Fibroblast of lung (primary cell): ENCODE measurements around the gene ROBO1. TPM values are rescaled to one million over a fixed set of nuclear protein-coding genes. Genes with fewer than 3 reads are reported as not detected.

Experiments used
- DNase-seq, 2 donors: peaks; one replicate each; pipeline versions ENCODE4 v3.0.0 to v3.0.0-alpha.2; 2010; ENCODE audit warnings: low read depth in 2 of 2
- H2AFZ ChIP-seq: 2 replicates; pipeline ENCODE4 v1.5.1; 2012; ENCODE audit warnings: low read length, control low read depth, inconsistent platforms
- H3K27ac ChIP-seq: 2 replicates; pipeline ENCODE4 v1.5.1; 2011; ENCODE audit warnings: low read length, control low read depth; ENCODE audit not compliant: insufficient read depth
- H3K27me3 ChIP-seq: 2 replicates; pipeline ENCODE4 v1.5.1; 2011; ENCODE audit warnings: mild to moderate bottlenecking, low read length; ENCODE audit not compliant: control insufficient read depth, insufficient read depth
- H3K36me3 ChIP-seq: 2 replicates; pipeline ENCODE4 v1.5.1; 2011; ENCODE audit warnings: low read length; ENCODE audit not compliant: control insufficient read depth, insufficient read depth
- H3K4me1 ChIP-seq: 2 replicates; pipeline ENCODE4 v1.5.1; 2011; ENCODE audit warnings: low read length; ENCODE audit not compliant: control insufficient read depth, insufficient read depth; ENCODE audit errors: extremely low read depth
- H3K4me2 ChIP-seq: 2 replicates; pipeline ENCODE4 v1.5.1; 2011; ENCODE audit warnings: low read length, control low read depth; ENCODE audit not compliant: insufficient read depth; ENCODE audit errors: extremely low read depth
- H3K4me3 ChIP-seq, 4 experiments: fragments of 200-600 bp in 1 of 4; sonication (generic) in 1 of 4; replicated peaks in 1 of 4; 2 replicates each; pipeline ENCODE4 v1.5.1; 2011 to 2016; ENCODE audit warnings: low read length in 4 of 4, low read depth in 3 of 4, mild to moderate bottlenecking in 3 of 4, control low read depth in 2 of 4, inconsistent platforms in 1 of 4, mixed read lengths in 1 of 4; ENCODE audit not compliant: insufficient read depth in 1 of 4; ENCODE audit errors: control extremely low read depth in 1 of 4
- H3K79me2 ChIP-seq: 2 replicates; pipeline ENCODE4 v1.5.1; 2012; ENCODE audit warnings: mild to moderate bottlenecking, low read length, inconsistent platforms; ENCODE audit not compliant: control insufficient read depth, insufficient read depth
- H3K9ac ChIP-seq: 2 replicates; pipeline ENCODE4 v1.5.1; 2011; ENCODE audit warnings: mild to moderate bottlenecking, low read length, control low read depth; ENCODE audit not compliant: insufficient read depth
- H3K9me3 ChIP-seq: 2 replicates; pipeline ENCODE4 v1.5.1; 2012; ENCODE audit warnings: low read depth, low read length; ENCODE audit not compliant: control insufficient read depth, insufficient read depth
- H4K20me1 ChIP-seq: 2 replicates; pipeline ENCODE4 v1.5.1; 2011; ENCODE audit warnings: low read length; ENCODE audit not compliant: control insufficient read depth, insufficient read depth; ENCODE audit errors: extremely low read depth
- EZH2 ChIP-seq: IDR thresholded peaks from 2 replicates; pipeline ENCODE4 v1.5.1; 2012; ENCODE audit warnings: low read length, control low read depth, mild to moderate bottlenecking; ENCODE audit errors: missing control alignments
- polyA plus RNA-seq, 2 donors: library from polyadenylated mRNA; depleted of rRNA in 1 of 2; stranded (reverse) in 1 of 2; unstranded in 1 of 2; fragments of >200 nt; gene quantifications; 2 replicates each; pipeline ENCODE4 v1.2.1, GENCODE V29; 2011 to 2012; ENCODE audit warnings: missing spikeins in 1 of 2
- total RNA-seq: library from RNA; depleted of rRNA; stranded (reverse); fragments of >200 nt; gene quantifications from 2 replicates; pipeline ENCODE4 v1.2.1, GENCODE V29; 2014
- TF ChIP-seq, protein P1 (sequence below), 2 donors: IDR thresholded peaks in 1 of 2; conservative IDR thresholded peaks in 1 of 2; 1 replicate in 1 of 2; 2 replicates in 1 of 2; pipeline ENCODE4 v1.5.1; 2011 to 2012; ENCODE audit warnings: low read length in 2 of 2, control low read depth in 1 of 2, inconsistent platforms in 1 of 2, low read depth in 1 of 2, mild to moderate bottlenecking in 1 of 2

Gene ROBO1
- total and polyA plus RNA-seq, 2 donors (not counting 1 experiment from before 2014, with no cell fraction given) = 53.8 to 104 TPM

- Histone ChIP-seq H3K9me3 (no peaks in the 10 kb centered on the region), H2AFZ (no peak overlapping the region), H3K27ac (no peak overlapping the region), H3K4me3 (no peak overlapping the region), H3K4me2 (no peak overlapping the region), H3K9ac (no peak overlapping the region), H4K20me1 (no peaks in the 10 kb centered on the region), H3K79me2 (no peaks in the 10 kb centered on the region), H3K4me1 (no peaks in the 10 kb centered on the region), H3K27me3 (no peaks in the 10 kb centered on the region), H3K36me3 (no peaks in the 10 kb centered on the region)
- no peak for TF ChIP-seq EZH2
- TF ChIP-seq, protein P1, sequence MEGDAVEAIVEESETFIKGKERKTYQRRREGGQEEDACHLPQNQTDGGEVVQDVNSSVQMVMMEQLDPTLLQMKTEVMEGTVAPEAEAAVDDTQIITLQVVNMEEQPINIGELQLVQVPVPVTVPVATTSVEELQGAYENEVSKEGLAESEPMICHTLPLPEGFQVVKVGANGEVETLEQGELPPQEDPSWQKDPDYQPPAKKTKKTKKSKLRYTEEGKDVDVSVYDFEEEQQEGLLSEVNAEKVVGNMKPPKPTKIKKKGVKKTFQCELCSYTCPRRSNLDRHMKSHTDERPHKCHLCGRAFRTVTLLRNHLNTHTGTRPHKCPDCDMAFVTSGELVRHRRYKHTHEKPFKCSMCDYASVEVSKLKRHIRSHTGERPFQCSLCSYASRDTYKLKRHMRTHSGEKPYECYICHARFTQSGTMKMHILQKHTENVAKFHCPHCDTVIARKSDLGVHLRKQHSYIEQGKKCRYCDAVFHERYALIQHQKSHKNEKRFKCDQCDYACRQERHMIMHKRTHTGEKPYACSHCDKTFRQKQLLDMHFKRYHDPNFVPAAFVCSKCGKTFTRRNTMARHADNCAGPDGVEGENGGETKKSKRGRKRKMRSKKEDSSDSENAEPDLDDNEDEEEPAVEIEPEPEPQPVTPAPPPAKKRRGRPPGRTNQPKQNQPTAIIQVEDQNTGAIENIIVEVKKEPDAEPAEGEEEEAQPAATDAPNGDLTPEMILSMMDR (conservative IDR thresholded peaks at IDR 0.05 in 1 of 2, IDR thresholded peaks at IDR 0.05 in 1 of 2; ENCODE audit: low read depth in 1 of 2, low read length in 2 of 2) = no peak
- DNase-seq = peak in 1 of 2 donors; percentile 11
Measured at GRCh38 chr3:79052054-79052681, 715.6 kb downstream of the ROBO1 start.

DNA sequence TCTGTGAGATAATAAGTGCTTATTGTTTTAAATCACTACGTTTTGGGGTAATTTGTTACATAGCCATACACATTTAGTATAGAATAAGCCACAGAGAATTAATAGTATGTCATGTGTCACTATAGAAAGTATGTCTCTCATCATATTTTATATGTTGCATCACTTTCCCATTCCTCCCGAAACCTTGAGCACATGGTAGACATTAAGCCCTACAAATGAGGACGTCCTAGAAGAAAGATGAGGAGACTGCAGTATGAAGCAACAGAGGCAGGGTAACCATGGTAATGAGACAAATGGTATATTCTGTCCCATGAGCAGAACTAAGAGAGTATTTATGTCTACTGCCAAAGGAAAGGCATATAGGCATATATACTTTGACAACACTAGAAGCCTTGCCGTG lies 720.2 kb downstream of the ROBO1 start:
- no peak overlapping the region for H3K9ac ChIP-seq
- no peaks in the 10 kb centered on the region for H3K36me3 ChIP-seq
- no peak overlapping the region for H2AFZ ChIP-seq
- H3K4me2 ChIP-seq = no peak overlapping the region
- H3K4me3 ChIP-seq = no peak overlapping the region
- no peak overlapping the region for H3K27ac ChIP-seq
- DNase-seq = no peak
- H3K79me2 ChIP-seq = no peaks in the 10 kb centered on the region
- TF ChIP-seq EZH2 = no peak
- TF ChIP-seq, protein P1 (conservative IDR thresholded peaks at IDR 0.05 in 1 of 2, IDR thresholded peaks at IDR 0.05 in 1 of 2; ENCODE audit: low read depth in 1 of 2, low read length in 2 of 2) = no peak
- no peaks in the 10 kb centered on the region for H3K27me3 ChIP-seq
- H4K20me1 ChIP-seq = no peaks in the 10 kb centered on the region
- no peaks in the 10 kb centered on the region for H3K9me3 ChIP-seq
- H3K4me1 ChIP-seq = no peaks in the 10 kb centered on the region

DNA sequence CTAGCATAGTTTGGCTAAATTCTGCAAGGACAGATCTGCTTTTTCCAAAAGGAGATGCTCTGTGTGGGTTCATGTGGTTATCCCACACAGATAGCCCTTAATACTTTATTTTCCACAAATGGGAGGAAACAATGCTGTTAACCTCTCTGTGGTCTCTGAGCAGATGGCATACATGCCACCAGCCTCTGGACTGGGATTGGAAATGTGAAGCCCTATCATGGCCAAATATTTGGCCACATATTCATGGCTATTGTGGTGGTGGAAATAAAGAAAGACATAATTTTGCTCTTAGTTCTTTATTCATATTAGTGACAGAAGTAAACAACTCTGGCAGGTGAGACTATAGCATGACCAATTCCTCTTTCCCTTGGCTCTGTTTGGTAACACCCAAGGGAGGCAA lies 726.2 kb downstream of the ROBO1 start:
- H3K4me2 ChIP-seq = no peak overlapping the region
- no peak overlapping the region for H2AFZ ChIP-seq
- H3K9ac ChIP-seq = no peak overlapping the region
- H3K79me2 ChIP-seq = no peaks in the 10 kb centered on the region
- H3K9me3 ChIP-seq = no peaks in the 10 kb centered on the region
- DNase-seq = peak in 1 of 2 donors; percentile 42
- H3K4me1 ChIP-seq = no peaks in the 10 kb centered on the region
- H3K27me3 ChIP-seq = no peaks in the 10 kb centered on the region
- no peaks in the 10 kb centered on the region for H4K20me1 ChIP-seq
- no peak overlapping the region for H3K4me3 ChIP-seq
- H3K36me3 ChIP-seq = no peaks in the 10 kb centered on the region
- no peak overlapping the region for H3K27ac ChIP-seq
- TF ChIP-seq, protein P1 (conservative IDR thresholded peaks at IDR 0.05 in 1 of 2, IDR thresholded peaks at IDR 0.05 in 1 of 2; ENCODE audit: low read depth in 1 of 2, low read length in 2 of 2) = no peak
- TF ChIP-seq EZH2 = no peak
